IPS DF 6.9 (cell line): ENCODE results near the gene LCN1.
"Not testable (repeated sequence)": the region's sequence is repeated elsewhere in the genome, so short reads cannot be mapped to it uniquely, and the experiment has no call there.

ENCODE experiments used
- DNase-seq: peaks from one replicate; pipeline ENCODE4 v3.0.0-alpha.2; 2013; ENCODE audit warnings: low read depth, low spot score
- H3K27ac ChIP-seq: one replicate; pipeline ENCODE4 v1.5.1; 2013; ENCODE audit warnings: low read length, control low read depth
- H3K27me3 ChIP-seq: 2 replicates; pipeline ENCODE4 v1.6.1; 2013; ENCODE audit warnings: mild to moderate bottlenecking, low read length; ENCODE audit not compliant: control insufficient read depth, insufficient read depth
- H3K36me3 ChIP-seq: 2 replicates; pipeline ENCODE4 v1.6.1; 2013; ENCODE audit warnings: low read length; ENCODE audit not compliant: control insufficient read depth, insufficient read depth
- H3K4me1 ChIP-seq: 2 replicates; pipeline ENCODE4 v1.6.1; 2013; ENCODE audit warnings: low read length; ENCODE audit not compliant: control insufficient read depth, insufficient read depth
- H3K4me3 ChIP-seq: 2 replicates; pipeline ENCODE4 v1.5.1; 2013; ENCODE audit warnings: mild to moderate bottlenecking, low read length
- H3K9me3 ChIP-seq: 2 replicates; pipeline ENCODE4 v1.6.1; 2013; ENCODE audit warnings: low read length, inconsistent platforms; ENCODE audit not compliant: control insufficient read depth, insufficient read depth
- WGBS: extraction: QIAGEN DNeasy Blood & Tissue Kit; methylation state at CpG from one replicate; pipeline ENCODE4 v1.1.7; 2013; ENCODE audit warnings: mixed read lengths, missing lambda C conversion rate; ENCODE audit not compliant: insufficient read length, insufficient coverage; 5-methylcytosine and 5-hydroxymethylcytosine counted together

LCN1 gene

DNA sequence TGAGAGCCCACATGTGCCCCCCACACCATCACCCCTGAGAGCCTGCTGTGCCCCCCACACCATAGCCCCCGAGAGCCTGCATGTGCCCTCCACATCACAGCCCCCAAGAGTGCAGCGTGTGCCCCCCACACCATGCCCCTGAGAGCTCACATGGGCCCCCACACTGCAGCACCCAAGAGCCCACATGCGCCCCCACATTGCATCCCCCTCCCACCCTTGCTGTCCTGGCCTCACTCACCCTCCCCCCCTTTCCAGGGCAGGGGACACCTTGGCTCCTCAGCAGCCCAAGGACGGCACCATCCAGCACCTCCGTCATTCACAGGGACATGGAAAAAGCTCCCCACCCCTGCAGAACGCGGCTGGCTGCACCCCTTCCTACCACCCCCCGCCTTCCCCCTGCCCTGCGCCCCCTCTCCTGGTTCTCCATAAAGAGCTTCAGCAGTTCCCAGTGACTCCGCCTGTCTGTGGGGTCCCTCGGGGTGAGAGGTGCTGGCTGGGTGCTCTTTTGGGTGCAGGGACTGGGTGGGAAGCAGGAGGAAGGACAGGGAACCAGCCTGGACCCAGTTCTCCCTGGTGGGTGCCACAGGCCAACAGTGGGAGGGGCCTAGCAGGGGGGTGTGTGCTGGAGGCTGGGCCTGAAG is 5.0 kb downstream of the LCN1 start:
- no peaks in the 10 kb centered on the region for H3K36me3 ChIP-seq
- no peak for DNase-seq
- H3K27me3 ChIP-seq: no peaks in the 10 kb centered on the region
- H3K4me1 ChIP-seq: peaks cover 5% of the 10 kb centered on the region; the same call in 1 of the 2 replicates
- no peak overlapping the region for H3K4me3 ChIP-seq
- WGBS: no CpG with 5 or more reads among the region's 11 CpGs
- no peak overlapping the region for H3K27ac ChIP-seq
- H3K9me3 ChIP-seq: no peaks in the 10 kb centered on the region

DNA sequence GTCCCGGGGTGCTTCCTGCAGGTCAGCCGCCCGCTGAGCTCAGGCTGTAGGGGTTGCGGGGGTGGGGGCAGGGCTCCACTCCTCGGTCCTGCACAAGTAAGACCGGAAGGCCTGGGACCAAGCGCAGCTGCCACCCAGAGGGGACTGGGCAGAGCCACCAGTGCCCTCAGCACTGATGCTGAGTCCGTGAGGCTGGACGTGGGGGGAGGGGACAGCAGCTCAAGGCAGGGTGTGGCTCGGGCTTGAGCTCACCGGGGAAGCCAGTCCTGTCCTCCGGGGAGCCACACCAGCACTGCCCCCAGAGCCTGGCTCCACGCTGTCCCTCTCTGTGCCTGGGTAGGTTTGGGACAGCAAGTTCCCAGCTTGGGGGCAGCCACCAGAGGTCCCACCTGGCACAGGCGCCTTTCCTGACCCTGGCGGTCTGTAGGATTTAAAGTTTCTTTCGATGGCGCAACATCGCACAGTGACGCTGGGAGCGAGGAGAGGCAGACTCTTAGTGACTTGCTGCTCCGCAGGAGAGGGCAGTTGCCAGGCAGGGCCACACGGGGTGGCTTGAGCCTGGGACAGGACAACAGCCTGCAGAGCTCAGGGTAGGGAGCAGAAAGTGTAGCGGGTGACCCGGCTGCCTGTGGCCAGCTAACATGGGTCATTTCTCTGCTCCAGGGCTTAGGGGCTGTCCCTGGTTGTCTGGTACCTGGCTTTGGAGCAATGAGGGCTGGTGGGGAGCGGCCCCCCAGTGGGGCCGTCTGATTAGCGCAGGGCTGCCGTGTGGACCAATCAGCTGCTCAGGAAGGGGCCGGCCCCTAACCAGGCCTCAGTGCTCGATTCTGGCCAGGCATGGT is 5.7 kb downstream of the LCN1 start:
- no peak overlapping the region for H3K27ac ChIP-seq
- no peak overlapping the region for H3K4me3 ChIP-seq
- no peaks in the 10 kb centered on the region for H3K9me3 ChIP-seq
- no peak for DNase-seq
- no peaks in the 10 kb centered on the region for H3K36me3 ChIP-seq
- no CpG with 5 or more reads among the region's 30 CpGs for WGBS
- H3K4me1 ChIP-seq: peaks cover 5% of the 10 kb centered on the region; the same call in 1 of the 2 replicates
- H3K27me3 ChIP-seq: no peaks in the 10 kb centered on the region

DNA sequence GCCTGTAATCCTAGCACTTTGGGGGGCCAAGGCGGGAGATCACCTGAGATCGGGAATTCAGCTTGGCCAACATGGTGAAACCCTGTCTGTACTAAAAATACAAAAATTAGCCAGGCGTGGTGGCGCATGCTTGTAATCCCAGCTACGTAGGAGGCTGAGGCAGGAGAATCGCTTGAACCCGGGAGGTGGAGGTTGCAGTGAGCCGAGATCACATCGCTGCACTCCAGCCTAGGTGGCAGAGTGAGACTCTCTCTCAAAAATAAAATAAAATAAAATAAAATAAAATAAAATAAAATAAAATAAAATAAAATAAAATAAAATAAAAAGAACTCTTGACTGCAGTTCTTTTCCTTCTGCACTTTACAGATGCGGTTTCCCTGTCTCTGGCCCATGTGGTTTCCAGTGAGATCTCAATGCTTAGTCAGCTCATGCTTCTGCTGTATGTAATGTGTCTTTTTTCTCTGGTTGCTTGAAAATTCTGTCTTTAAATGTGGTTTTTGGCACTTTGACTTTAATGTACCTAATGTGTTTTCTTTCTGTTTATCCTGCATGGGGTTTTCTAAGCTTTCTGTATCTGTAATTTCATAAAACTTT is 7.7 kb downstream of the LCN1 start:
- WGBS: no CpG with 5 or more reads among the region's 10 CpGs
- H3K27me3 ChIP-seq, H3K27ac ChIP-seq, H3K4me3 ChIP-seq, H3K9me3 ChIP-seq, DNase-seq, H3K4me1 ChIP-seq, H3K36me3 ChIP-seq: not testable (repeated sequence)

DNA sequence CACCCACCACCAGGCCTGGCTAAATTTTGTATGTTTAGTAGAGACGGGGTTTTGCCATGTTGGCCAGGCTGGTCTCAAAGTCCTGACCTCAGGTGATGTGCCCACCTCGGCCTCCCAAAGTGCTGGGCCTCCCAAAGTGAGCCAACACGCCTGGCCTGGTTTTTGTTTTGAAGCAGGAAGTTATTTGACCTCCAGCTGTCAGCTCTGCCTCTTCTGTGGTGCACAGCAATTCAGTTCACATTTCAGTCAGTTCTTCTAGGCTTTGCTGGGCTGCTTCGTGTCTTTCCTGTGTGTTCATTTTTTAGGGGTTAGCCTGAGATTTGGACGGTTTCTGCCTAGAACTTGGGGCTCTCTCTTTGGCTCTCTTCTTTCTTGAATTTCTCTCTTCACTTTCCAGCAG is 8.9 kb downstream of the LCN1 start:
- DNase-seq: no peak
- H3K9me3 ChIP-seq: no peaks in the 10 kb centered on the region
- H3K4me3 ChIP-seq: no peak overlapping the region
- no CpG with 5 or more reads among the region's 5 CpGs for WGBS
- H3K4me1 ChIP-seq: peaks cover 7% of the 10 kb centered on the region; the same call in 1 of the 2 replicates
- H3K27me3 ChIP-seq: no peaks in the 10 kb centered on the region
- no peaks in the 10 kb centered on the region for H3K36me3 ChIP-seq
- H3K27ac ChIP-seq: no peak overlapping the region

DNA sequence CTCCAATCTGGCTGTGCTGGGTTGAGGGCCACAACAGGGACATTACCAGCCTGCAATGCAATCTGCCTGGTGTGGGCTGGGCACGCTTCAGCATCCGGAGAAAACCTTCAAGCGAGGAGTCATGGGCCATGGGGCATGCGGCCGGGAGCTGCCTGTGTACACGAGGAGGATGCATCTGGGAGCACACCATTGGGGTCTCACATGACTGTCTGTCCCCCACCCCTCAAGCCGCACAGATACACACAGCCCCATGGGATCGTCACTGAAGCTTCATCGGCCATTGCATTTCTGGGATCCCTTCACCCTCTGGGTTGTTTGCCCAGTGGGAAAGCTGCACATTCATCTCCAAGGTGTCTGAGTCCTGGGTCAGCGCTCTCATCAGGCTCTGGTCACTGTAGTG is 9.9 kb downstream of the LCN1 start:
- H3K27ac ChIP-seq: no peak overlapping the region
- no peaks in the 10 kb centered on the region for H3K9me3 ChIP-seq
- DNase-seq: no peak
- peaks cover 7% of the 10 kb centered on the region; the same call in 1 of the 2 replicates for H3K4me1 ChIP-seq
- H3K36me3 ChIP-seq: no peaks in the 10 kb centered on the region
- no peaks in the 10 kb centered on the region for H3K27me3 ChIP-seq
- no CpG with 5 or more reads among the region's 10 CpGs for WGBS
- H3K4me3 ChIP-seq: no peak overlapping the region

DNA sequence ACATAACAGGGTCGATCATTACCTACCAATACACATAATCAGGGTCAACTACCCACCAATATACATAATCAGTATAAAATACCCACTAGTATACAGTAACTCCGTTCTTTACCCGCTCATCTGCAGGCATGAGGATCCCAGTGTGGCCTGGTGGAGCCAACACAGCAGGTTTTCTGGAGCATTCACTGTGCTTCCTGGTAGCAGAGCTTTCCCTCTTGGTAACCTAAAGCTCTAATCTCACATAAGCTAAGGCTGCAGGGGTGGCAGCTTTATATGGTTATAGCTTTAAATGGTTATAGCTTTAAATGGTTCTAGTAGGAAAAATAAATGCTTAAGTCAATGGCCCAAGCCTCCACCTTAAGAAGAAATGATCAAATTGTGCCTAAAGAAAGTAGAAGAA is 11.9 kb downstream of the LCN1 start:
- WGBS: no CpG with 5 or more reads among the region's 3 CpGs
- Histone ChIP-seq H3K9me3 (no peaks in the 10 kb centered on the region), H3K36me3 (no peaks in the 10 kb centered on the region), H3K27ac (no peak overlapping the region), H3K4me1 (peaks cover 1% of the 10 kb centered on the region; the same call in 1 of the 2 replicates), H3K27me3 (no peaks in the 10 kb centered on the region), H3K4me3 (no peak overlapping the region)
- no peak for DNase-seq

DNA sequence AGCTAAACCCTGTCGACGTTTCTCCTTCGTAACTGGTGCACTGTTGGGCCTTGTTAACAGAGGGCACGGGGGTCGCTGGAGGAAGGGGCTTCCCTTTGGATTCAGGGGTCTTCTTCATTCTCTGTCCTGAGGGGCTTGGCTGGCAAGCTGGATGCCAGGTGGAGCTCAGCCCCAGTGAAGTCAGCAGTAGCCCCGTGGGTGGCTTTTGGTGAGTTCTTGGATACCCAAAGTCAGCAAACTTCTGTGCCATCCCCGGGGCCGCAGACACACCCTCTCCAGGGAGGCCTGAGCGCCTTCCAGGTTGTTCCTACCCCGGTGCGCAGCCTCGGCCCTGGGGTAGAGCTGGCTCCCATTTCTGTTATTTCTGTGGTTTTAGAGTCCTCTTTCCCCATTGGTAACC is 12.4 kb downstream of the LCN1 start:
- peaks cover 1% of the 10 kb centered on the region; the same call in 1 of the 2 replicates for H3K4me1 ChIP-seq
- H3K36me3 ChIP-seq: no peaks in the 10 kb centered on the region
- H3K27me3 ChIP-seq: no peaks in the 10 kb centered on the region
- no peaks in the 10 kb centered on the region for H3K9me3 ChIP-seq
- WGBS: no CpG with 5 or more reads among the region's 12 CpGs
- DNase-seq: no peak
- no peak overlapping the region for H3K4me3 ChIP-seq
- H3K27ac ChIP-seq: no peak overlapping the region

DNA sequence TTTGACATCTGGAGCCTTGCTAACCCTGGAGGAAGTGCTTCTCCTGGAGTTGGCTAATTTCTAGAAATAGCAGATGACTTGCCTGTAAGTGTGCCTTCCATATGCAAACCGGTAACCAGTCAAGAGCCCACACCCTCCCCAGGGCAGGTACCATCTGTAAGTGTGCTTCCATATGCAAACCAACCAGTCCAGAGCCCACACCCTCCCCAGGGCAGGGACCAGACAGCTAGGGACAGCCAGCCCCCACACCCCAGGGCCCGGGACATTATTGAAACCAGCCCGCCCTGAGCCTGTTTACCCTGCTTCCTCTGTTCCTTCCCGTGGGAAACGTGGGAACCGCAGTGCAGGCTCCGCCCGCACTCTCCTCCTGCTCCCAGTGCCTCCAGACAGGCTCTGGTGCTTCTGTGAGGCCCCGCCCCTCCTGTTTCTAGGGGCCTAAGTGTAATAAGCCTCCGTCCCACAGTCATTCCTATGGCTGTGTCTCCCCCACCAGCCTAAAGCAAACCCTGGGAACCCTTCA is 13.0 kb downstream of the LCN1 start:
- H3K36me3 ChIP-seq, H3K27ac ChIP-seq, H3K9me3 ChIP-seq, H3K4me3 ChIP-seq, H3K27me3 ChIP-seq, H3K4me1 ChIP-seq, DNase-seq: not testable (repeated sequence)
- WGBS: no CpG with 5 or more reads among the region's 10 CpGs

DNA sequence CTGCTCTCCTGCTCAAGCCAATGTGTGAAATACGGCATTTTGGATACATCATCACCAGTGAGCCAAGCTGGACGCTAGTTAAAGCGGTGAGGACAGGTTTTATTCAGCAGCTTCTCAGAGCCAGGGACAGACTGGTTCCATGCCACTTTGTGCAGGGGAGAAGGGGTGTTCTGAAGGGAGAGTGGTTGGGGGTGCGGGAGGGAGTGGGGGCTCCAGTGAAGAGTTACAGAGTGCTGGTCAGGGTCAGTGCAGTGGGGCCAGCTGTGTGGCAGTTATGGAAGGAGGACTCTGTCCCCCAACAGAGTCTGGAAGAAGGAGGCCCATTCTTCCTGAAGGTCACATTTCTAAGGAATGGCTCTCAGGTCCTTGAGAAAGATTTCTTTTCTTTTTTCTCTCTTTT is 13.6 kb downstream of the LCN1 start:
- not testable (repeated sequence) for H3K9me3 ChIP-seq, DNase-seq, H3K27ac ChIP-seq, H3K27me3 ChIP-seq, H3K4me3 ChIP-seq, H3K36me3 ChIP-seq, H3K4me1 ChIP-seq
- no CpG with 5 or more reads among the region's 4 CpGs for WGBS

DNA sequence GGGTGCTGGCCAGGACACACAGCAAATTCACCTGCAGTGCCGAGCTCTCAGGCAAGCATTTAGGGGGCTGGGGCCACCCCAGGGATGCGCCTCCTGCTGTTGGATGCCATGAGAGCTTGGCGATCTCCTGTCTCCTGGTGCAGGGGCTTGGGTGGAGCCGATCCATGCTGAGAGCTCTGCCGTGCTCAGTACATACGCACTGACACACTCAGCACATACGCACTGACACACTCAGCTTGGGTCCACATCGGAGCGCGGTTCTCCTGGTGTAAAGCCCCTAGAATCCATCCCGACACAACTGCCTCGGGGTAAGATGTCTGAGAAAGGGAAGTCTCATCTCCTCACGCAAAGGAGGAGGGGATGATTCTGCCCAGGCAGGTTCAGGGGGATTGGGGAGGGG is 14.4 kb downstream of the LCN1 start:
- DNase-seq, H3K4me3 ChIP-seq, H3K27me3 ChIP-seq, H3K9me3 ChIP-seq, H3K36me3 ChIP-seq, H3K27ac ChIP-seq, H3K4me1 ChIP-seq: not testable (repeated sequence)
- no CpG with 5 or more reads among the region's 13 CpGs for WGBS
